Mucosa of descending colon (tissue), 3 donors: Measurements from ENCODE around the gene C6. TPM values are rescaled to one million over a fixed set of nuclear protein-coding genes. Genes with fewer than 3 reads are reported as not detected.
A peak's percentile ranks its signal among the peaks of the same experiment; 100 is the strongest.

ENCODE experiments used
- ATAC-seq: fragments of 200-7000 bp; cut with Tn5 transposase; one replicate; pipeline ENCODE4 v1.9.1; 2020; ENCODE audit warnings: mild to moderate bottlenecking, moderate library complexity
- DNase-seq, 3 donors: peaks; one replicate each; pipeline ENCODE4 v3.0.0-alpha.2; 2020
- H3K36me3 ChIP-seq: fragments of 200-600 bp; one replicate; pipeline ENCODE4 v1.8.0; 2021; ENCODE audit warnings: low read depth, mild to moderate bottlenecking
- H3K4me1 ChIP-seq: fragments of 200-600 bp; one replicate; pipeline ENCODE4 v1.8.0; 2021; ENCODE audit warnings: low read depth, mild to moderate bottlenecking
- H3K4me3 ChIP-seq: fragments of 200-600 bp; one replicate; pipeline ENCODE4 v1.8.0; 2021; ENCODE audit warnings: mild to moderate bottlenecking
- H3K9me3 ChIP-seq: fragments of 200-600 bp; one replicate; pipeline ENCODE4 v1.8.0; 2021; ENCODE audit warnings: mild to moderate bottlenecking
- intact Hi-C, 2 donors: fragments of 100-400 bp; cut with DNase I in 1 of 2; cut with micrococcal nuclease in 1 of 2; formaldehyde crosslinking; loops; one replicate each; pipeline versions ENCODE4 v1.11.0 to v1.11.1; 2022; cut with DNase I, micrococcal nuclease
- total RNA-seq, 3 donors: library from RNA; stranded (reverse); fragmentation: NEBNext Ultra II Directional in 2 of 3; extraction: Animal tissue kit (Norgen Biotek cat#: 25700) in 2 of 3; gene quantifications; one replicate each; pipeline versions ENCODE4 v1.2.1 to v1.2.4, GENCODE V29; 2021 to 2023
- TF ChIP-seq, protein P1 (sequence below): fragments of 200-600 bp; IDR thresholded peaks from one replicate; pipeline ENCODE4 v1.8.0; 2022; ENCODE audit warnings: antibody characterized with exemption, mild to moderate bottlenecking
- donor health status: DM: no; HTN: no; CAD: no; lungs with moderate emphysema.
- donor health status: DM: no; HTN: no; CAD: no.
- donor health status: DM: no; HTN: yes; CAD: no.

C6 gene
- total RNA-seq, 3 donors from 2014 or later = 0.87 to 1.5 (median 1.4) TPM

- Histone ChIP-seq H3K9me3 (no peaks in the 10 kb centered on the region), H3K36me3 (no peaks in the 10 kb centered on the region), H3K4me3 (no peak overlapping the region), H3K4me1 (no peaks in the 10 kb centered on the region)
- intact Hi-C loops = no loop called here
- TF ChIP-seq, protein P1, sequence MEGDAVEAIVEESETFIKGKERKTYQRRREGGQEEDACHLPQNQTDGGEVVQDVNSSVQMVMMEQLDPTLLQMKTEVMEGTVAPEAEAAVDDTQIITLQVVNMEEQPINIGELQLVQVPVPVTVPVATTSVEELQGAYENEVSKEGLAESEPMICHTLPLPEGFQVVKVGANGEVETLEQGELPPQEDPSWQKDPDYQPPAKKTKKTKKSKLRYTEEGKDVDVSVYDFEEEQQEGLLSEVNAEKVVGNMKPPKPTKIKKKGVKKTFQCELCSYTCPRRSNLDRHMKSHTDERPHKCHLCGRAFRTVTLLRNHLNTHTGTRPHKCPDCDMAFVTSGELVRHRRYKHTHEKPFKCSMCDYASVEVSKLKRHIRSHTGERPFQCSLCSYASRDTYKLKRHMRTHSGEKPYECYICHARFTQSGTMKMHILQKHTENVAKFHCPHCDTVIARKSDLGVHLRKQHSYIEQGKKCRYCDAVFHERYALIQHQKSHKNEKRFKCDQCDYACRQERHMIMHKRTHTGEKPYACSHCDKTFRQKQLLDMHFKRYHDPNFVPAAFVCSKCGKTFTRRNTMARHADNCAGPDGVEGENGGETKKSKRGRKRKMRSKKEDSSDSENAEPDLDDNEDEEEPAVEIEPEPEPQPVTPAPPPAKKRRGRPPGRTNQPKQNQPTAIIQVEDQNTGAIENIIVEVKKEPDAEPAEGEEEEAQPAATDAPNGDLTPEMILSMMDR = no peak
- DNase-seq (no peak), ATAC-seq (no peak)
These were observed 33.8 kb upstream of the C6 start for GRCh38 chr5:41247135-41247534.

DNA sequence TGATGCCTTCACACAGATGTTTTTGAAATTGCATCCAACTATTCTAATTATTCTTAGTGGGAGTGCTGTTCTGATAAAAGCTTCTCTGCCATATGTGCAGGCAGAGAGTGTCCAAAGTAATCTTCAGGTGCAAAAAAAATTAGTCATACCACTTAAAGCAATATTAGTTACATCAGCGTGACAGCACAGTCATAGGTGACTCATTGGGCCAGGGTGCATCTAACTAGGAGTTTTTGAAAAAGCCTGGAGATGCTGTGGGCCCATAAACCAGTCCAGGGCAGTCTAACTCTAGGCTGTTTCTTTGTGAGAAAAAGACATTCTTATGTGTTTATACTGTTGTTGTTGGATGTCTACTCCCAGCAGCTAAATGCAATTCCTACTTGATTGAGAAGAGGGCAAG, 33.0 kb upstream of the C6 start:
- intact Hi-C loops = no loop called here
- H3K9me3 ChIP-seq = no peaks in the 10 kb centered on the region
- no peak for DNase-seq
- H3K36me3 ChIP-seq = no peaks in the 10 kb centered on the region
- H3K4me3 ChIP-seq = no peak overlapping the region
- peak; percentile 36 for ATAC-seq
- no peaks in the 10 kb centered on the region for H3K4me1 ChIP-seq
- TF ChIP-seq, protein P1 = no peak

- H3K9me3 ChIP-seq = no peaks in the 10 kb centered on the region
- ATAC-seq (no peak), DNase-seq (no peak)
- intact Hi-C loops = no loop called here
- TF ChIP-seq, protein P1 = no peak
- H3K4me3 ChIP-seq = no peak overlapping the region
- H3K36me3 ChIP-seq = no peaks in the 10 kb centered on the region
- H3K4me1 ChIP-seq = no peaks in the 10 kb centered on the region
These were observed 30.2 kb upstream of the C6 start for GRCh38 chr5:41243558-41243957.

GRCh38 chr5:41240985-41241384, 27.7 kb upstream of the C6 start:
- DNase-seq (peak; percentile 36 to 53 (median 39)), ATAC-seq (peak; percentile 84)
- intact Hi-C loops = no loop called here
- TF ChIP-seq, protein P1 = no peak
- H3K36me3 ChIP-seq = no peaks in the 10 kb centered on the region
- H3K4me3 ChIP-seq = no peak overlapping the region
- no peaks in the 10 kb centered on the region for H3K9me3 ChIP-seq
- H3K4me1 ChIP-seq = no peaks in the 10 kb centered on the region

DNA sequence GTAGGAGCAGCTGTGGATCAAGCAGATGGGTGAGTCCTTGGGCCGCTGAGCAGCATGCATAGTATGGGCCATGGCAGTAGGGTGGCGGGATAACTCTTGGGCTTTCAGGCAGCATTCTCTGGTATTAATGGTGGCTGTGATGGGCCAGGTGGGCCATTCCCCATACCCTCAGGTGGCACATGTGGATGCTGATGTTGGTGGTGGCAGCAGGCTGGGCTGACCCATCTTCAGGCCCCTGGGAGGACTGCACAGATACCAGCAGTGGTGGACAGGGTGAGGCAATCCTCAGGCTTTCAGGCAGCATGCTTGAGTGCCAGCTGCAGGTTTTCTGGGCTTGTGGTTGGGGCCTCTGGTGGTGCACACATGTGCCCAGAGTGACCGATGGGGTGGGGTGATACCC, 27.1 kb upstream of the C6 start:
- H3K36me3 ChIP-seq = no peaks in the 10 kb centered on the region
- no peaks in the 10 kb centered on the region for H3K9me3 ChIP-seq
- H3K4me3 ChIP-seq = no peak overlapping the region
- no peaks in the 10 kb centered on the region for H3K4me1 ChIP-seq
- ATAC-seq (peak; percentile 8), DNase-seq (no peak)
- intact Hi-C loops = no loop called here
- TF ChIP-seq, protein P1 = no peak

GRCh38 chr5:41234475-41234874, 21.1 kb upstream of the C6 start:
- no peak for DNase-seq
- Histone ChIP-seq H3K9me3 (peaks cover 16% of the 10 kb centered on the region), H3K36me3 (no peaks in the 10 kb centered on the region), H3K4me3 (no peak overlapping the region), H3K4me1 (no peaks in the 10 kb centered on the region)
- intact Hi-C loops = no loop called here
- no peak for ATAC-seq
- TF ChIP-seq, protein P1 = no peak
